MM.1S (cell line): Measurements from ENCODE around the gene PEX14.

ENCODE experiments used
- CTCF ChIP-seq: fragments of 300-600 bp; sonication (generic); IDR thresholded peaks from 2 replicates; pipeline ENCODE4 v1.5.1; 2016; ENCODE audit warnings: antibody characterized with exemption, low read length, mixed read lengths
- EZH2 ChIP-seq: fragments of 300-600 bp; sonication (generic); optimal IDR thresholded peaks from 2 replicates; pipeline ENCODE3; 2017; ENCODE audit warnings: low read depth, mild to moderate bottlenecking, antibody characterized with exemption, low read length, mixed read lengths
- EZH2phosphoT487 ChIP-seq: fragments of 300-600 bp; sonication (generic); IDR thresholded peaks from 2 replicates; pipeline ENCODE4 v1.6.1; 2018; ENCODE audit warnings: antibody characterized with exemption, low read length

DNA sequence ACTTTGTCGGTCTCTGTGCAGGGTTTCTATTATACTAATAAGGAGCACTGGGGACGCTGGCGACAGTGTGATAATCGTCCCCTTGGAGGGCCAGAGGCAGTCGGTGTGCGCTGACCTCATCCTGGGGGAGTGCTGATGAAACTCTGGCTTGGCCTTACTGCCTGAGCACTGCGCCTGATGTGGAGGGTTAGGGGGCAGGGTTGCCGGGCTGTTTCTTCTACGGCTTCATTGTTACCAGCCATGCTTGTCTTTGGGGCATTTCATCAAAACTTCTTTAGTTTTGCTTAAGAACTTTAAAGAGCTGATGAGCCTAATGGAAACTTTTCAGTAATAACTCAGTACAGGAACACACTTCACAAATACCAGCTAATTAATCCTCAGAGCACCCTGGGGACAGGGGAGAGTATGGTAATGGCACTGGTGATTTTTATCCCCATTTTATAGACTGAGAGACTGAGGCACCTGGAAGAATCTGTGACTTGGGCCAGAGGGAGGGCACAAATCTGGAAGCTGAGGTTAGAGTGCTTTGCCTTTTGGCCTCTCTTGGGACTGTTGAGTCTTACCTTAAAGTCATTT, 81.8 kb downstream of the PEX14 start:
- TF ChIP-seq CTCF (no peak), EZH2 (no peak), EZH2phosphoT487 (no peak)
